Psoas muscle (tissue), 8 donors: ENCODE data around the gene TIMM23. TPM values are rescaled to one million over a fixed set of nuclear protein-coding genes. Genes with fewer than 3 reads are reported as not detected.

Experiments used
- ATAC-seq, 4 donors: fragments of 200-7000 bp; cut with Tn5 transposase; one replicate each; pipeline ENCODE4 v1.9.1; 2020; ENCODE audit warnings: moderate library complexity in 3 of 4, mild to moderate bottlenecking in 2 of 4
- DNase-seq, 2 donors: peaks; one replicate each; pipeline ENCODE4 v3.0.0-alpha.2; 2020
- H3K27ac ChIP-seq: fragments of 200-600 bp; one replicate; pipeline ENCODE4 v1.8.0; 2022
- H3K27me3 ChIP-seq, 3 donors: fragments of 200-600 bp in 1 of 3; one replicate each; pipeline versions ENCODE4 v1.6.1 to v1.8.0; 2013 to 2022; ENCODE audit warnings: low read length in 2 of 3, mild to moderate bottlenecking in 2 of 3, moderate library complexity in 1 of 3; ENCODE audit not compliant: insufficient read depth in 3 of 3
- H3K36me3 ChIP-seq, 2 donors: fragments of 200-600 bp in 1 of 2; one replicate each; pipeline versions ENCODE4 v1.6.1 to v1.8.0; 2013 to 2022; ENCODE audit warnings: low read depth in 1 of 2, mild to moderate bottlenecking in 1 of 2, moderate library complexity in 1 of 2; ENCODE audit not compliant: insufficient read depth in 1 of 2
- H3K4me1 ChIP-seq: fragments of 200-600 bp; one replicate; pipeline ENCODE4 v1.8.0; 2022
- H3K4me3 ChIP-seq: fragments of 200-600 bp; one replicate; pipeline ENCODE4 v1.8.0; 2022; ENCODE audit warnings: mild to moderate bottlenecking
- H3K9me3 ChIP-seq: fragments of 200-600 bp; one replicate; pipeline ENCODE4 v1.8.0; 2022
- CTCF ChIP-seq: fragments of 200-600 bp; IDR thresholded peaks from one replicate; pipeline ENCODE4 v1.8.0; 2022; ENCODE audit warnings: antibody characterized with exemption
- WGBS, 3 donors: extraction: QIAGEN DNeasy Blood & Tissue Kit; methylation state at CpG; one replicate each; pipeline versions ENCODE4 v1.1.6 to v1.1.7; 2013; 5-methylcytosine and 5-hydroxymethylcytosine counted together
- intact Hi-C, 2 donors: fragments of 100-400 bp; cut with DNase I; formaldehyde crosslinking; loops; one replicate each; pipeline versions ENCODE4 v1.11.0 to v1.14.2; 2022
- polyA plus RNA-seq, 3 donors: library from polyadenylated mRNA; stranded (reverse); fragments of 200-250 nt; gene quantifications; one replicate each; pipeline ENCODE4 v1.2.3, GENCODE V29; 2013
- total RNA-seq, 4 donors: library from RNA; stranded (reverse); fragmentation: NEBNext Ultra II Directional in 2 of 4; extraction: Animal tissue kit (Norgen Biotek cat#: 25700) in 2 of 4; gene quantifications; one replicate each; pipeline versions ENCODE4 v1.2.1 to v1.2.4, GENCODE V29; 2021 to 2023
- donor health status: healthy with polysubstance abuse.
- donor health status: DM: no; HTN: no; CAD: no; lungs with moderate emphysema.
- donor health status: Bipolar disorder and iron deficiency.
- donor health status: healthy.
- donor health status: DM: yes; HTN: yes; CAD: no.
- donor health status: DM: no; HTN: no; CAD: no.
- donor health status: DM: no; HTN: no; CAD: no.
- donor health status: DM: yes; HTN: yes; CAD: no.

Gene TIMM23
- total and polyA plus RNA-seq, 7 donors = 82.9 to 134 (median 101) TPM

GRCh38 chr10:46037107-46037825, 65.0 kb downstream of the TIMM23 start:
- no peaks in the 10 kb centered on the region for H3K9me3 ChIP-seq
- intact Hi-C loops = no loop called here
- H3K4me1 ChIP-seq = no peaks in the 10 kb centered on the region
- no peak for ATAC-seq
- H3K27me3 ChIP-seq = peaks cover 0 to 7% (median 0%) of the 10 kb centered on the region in 3 donors
- H3K4me3 ChIP-seq = no peak overlapping the region
- TF ChIP-seq CTCF = no peak
- 78 to 82% (median 79%) methylated on average over 8 of the region's 8 CpGs for WGBS, 3 donors
- no peak overlapping the region for H3K27ac ChIP-seq
- DNase-seq = no peak
- H3K36me3 ChIP-seq = no peaks in the 10 kb centered on the region

GRCh38 chr10:46040004-46040403, 67.7 kb downstream of the TIMM23 start:
- no peak overlapping the region for H3K4me3 ChIP-seq
- DNase-seq (no peak), ATAC-seq (no peak)
- intact Hi-C loops = no loop called here
- H3K27ac ChIP-seq = no peak overlapping the region
- no peaks in the 10 kb centered on the region for H3K4me1 ChIP-seq
- TF ChIP-seq CTCF = no peak
- H3K27me3 ChIP-seq = peaks cover 0 to 12% (median 0%) of the 10 kb centered on the region in 3 donors
- H3K9me3 ChIP-seq = no peaks in the 10 kb centered on the region
- H3K36me3 ChIP-seq = no peaks in the 10 kb centered on the region
- WGBS, 3 donors = 78 to 86% (median 81%) methylated on average over 3 of the region's 3 CpGs

GRCh38 chr10:46042527-46042926, 70.2 kb downstream of the TIMM23 start:
- no peak for DNase-seq
- H3K4me1 ChIP-seq = no peaks in the 10 kb centered on the region
- WGBS, 3 donors = 58 to 67% (median 61%) methylated on average over 4 of the region's 4 CpGs
- intact Hi-C loops = no loop called here
- no peak for TF ChIP-seq CTCF
- H3K4me3 ChIP-seq = no peak overlapping the region
- no peaks in the 10 kb centered on the region for H3K36me3 ChIP-seq
- peaks cover 0 to 12% (median 0%) of the 10 kb centered on the region in 3 donors for H3K27me3 ChIP-seq
- H3K9me3 ChIP-seq = no peaks in the 10 kb centered on the region
- ATAC-seq = no peak
- no peak overlapping the region for H3K27ac ChIP-seq

- Histone ChIP-seq H3K4me3 (no peak within 1 kb of the TSS), H3K36me3 (no peaks in the 10 kb centered on the region), H3K27me3 (peaks cover 0 to 11% (median 0%) of the 10 kb centered on the region in 3 donors), H3K27ac (no peak within 1 kb of the TSS), H3K4me1 (no peaks in the 10 kb centered on the region), H3K9me3 (no peaks in the 10 kb centered on the region)
- 89 to 92% (median 90%) methylated on average over 7 of the region's 7 CpGs for WGBS, 3 donors
- DNase-seq = no peak
- intact Hi-C loops = no loop called here
- ATAC-seq = no peak
- no peak for TF ChIP-seq CTCF
Observed at GRCh38 chr10:46046261-46046660, 74.0 kb downstream of the TIMM23 start, which contains the start of gene MSMB. TSS of gene MSMB (minus strand) at chr10:46046269. CDS start at chr10:46046237, 32 bp downstream.
